Heart right ventricle (tissue), 16 donors: Measurements from ENCODE around the gene DCHS1. TPM values are rescaled to one million over a fixed set of nuclear protein-coding genes. Genes with fewer than 3 reads are reported as not detected.

ENCODE experiments used
- ATAC-seq, 8 donors: fragments of 200-7000 bp; cut with Tn5 transposase; one replicate each; pipeline ENCODE4 v1.9.1; 2020; ENCODE audit warnings: mild to moderate bottlenecking in 8 of 8, moderate library complexity in 8 of 8, moderate number of reproducible peaks in 1 of 8
- DNase-seq, 2 donors: peaks; one replicate each; pipeline ENCODE4 v3.0.0-alpha.2; 2020
- H3K27ac ChIP-seq, 10 donors: fragments of 200-600 bp; sonication (generic) in 2 of 10; one replicate each; pipeline versions ENCODE4 v1.5.0 to v1.8.0; 2020 to 2022; ENCODE audit warnings: mild to moderate bottlenecking in 3 of 10
- H3K27me3 ChIP-seq, 7 donors: fragments of 200-600 bp; one replicate each; pipeline ENCODE4 v1.8.0; 2021 to 2022; ENCODE audit warnings: mild to moderate bottlenecking in 2 of 7
- H3K36me3 ChIP-seq, 9 donors: fragments of 200-600 bp; sonication (generic) in 1 of 9; one replicate each; pipeline versions ENCODE4 v1.5.0 to v1.8.0; 2020 to 2022; ENCODE audit warnings: mild to moderate bottlenecking in 2 of 9
- H3K4me1 ChIP-seq, 9 donors: fragments of 200-600 bp; sonication (generic) in 1 of 9; one replicate each; pipeline versions ENCODE4 v1.5.0 to v1.8.0; 2020 to 2022; ENCODE audit warnings: mild to moderate bottlenecking in 4 of 9
- H3K4me3 ChIP-seq, 10 donors: fragments of 200-600 bp; sonication (generic) in 2 of 10; one replicate each; pipeline versions ENCODE4 v1.5.0 to v1.8.0; 2020 to 2022; ENCODE audit warnings: mild to moderate bottlenecking in 7 of 10, moderate library complexity in 2 of 10
- H3K9me3 ChIP-seq, 11 donors: fragments of 200-600 bp in 10 of 11; sonication (generic) in 2 of 11; one replicate each; pipeline versions ENCODE4 v1.5.0 to v1.8.0; 2013 to 2022; ENCODE audit warnings: mild to moderate bottlenecking in 2 of 11, control low read depth in 1 of 11, moderate library complexity in 1 of 11
- WGBS, 2 donors: extraction: QIAGEN DNeasy Blood & Tissue Kit; methylation state at CpG; one replicate each; pipeline ENCODE4 v1.1.7; 2013; ENCODE audit warnings: inconsistent platforms in 1 of 2; 5-methylcytosine and 5-hydroxymethylcytosine counted together
- intact Hi-C, 10 donors: fragments of 100-400 bp; cut with DNase I; formaldehyde crosslinking; loops; one replicate each; pipeline versions ENCODE4 v1.11.1 to v1.14.2; 2022
- polyA plus RNA-seq, 2 donors: library from polyadenylated mRNA; stranded (reverse); fragments of 200-250 nt; gene quantifications; one replicate each; pipeline ENCODE4 v1.2.3, GENCODE V29; 2013
- total RNA-seq, 10 donors: library from RNA; stranded (reverse); fragmentation: NEBNext Ultra II Directional in 3 of 10; extraction: Animal tissue kit (Norgen Biotek cat#: 25700) in 3 of 10; gene quantifications; one replicate each; pipeline versions ENCODE4 v1.2.1 to v1.2.4, GENCODE V29; 2021 to 2023
- TF ChIP-seq, protein P1 (sequence below), 9 donors: fragments of 200-600 bp; sonication (generic) in 2 of 9; IDR thresholded peaks; one replicate each; pipeline versions ENCODE4 v1.5.0 to v1.8.0; 2021 to 2022; ENCODE audit warnings: antibody characterized with exemption in 9 of 9, mild to moderate bottlenecking in 5 of 9, moderate library complexity in 1 of 9
- donor health status: Arrhythmogenic right ventricular cardiomyopathy.
- donor health status: ischemic (EF 13 %, LVEDD 7.1; RV severe dilation, severe dysfunction).
- donor health status: healthy with polysubstance abuse.
- donor health status: DM: no; HTN: yes; CAD: no.
- donor health status: DM: no; HTN: no; CAD: no.
- donor health status: ischemic (EF 25% LVEDD 6.9; RV normal size, moderate dysfunction).
- donor health status: ischemic (EF 25% LVEDD 5.7; RV mildly dilated, moderate dysfunction).
- donor health status: healthy.
- donor health status: DM: yes; HTN: yes; CAD: no.
- donor health status: Ischemic cardiomyopathy.
- donor health status: ischemic (EF 35%, LVEDD 5.7; RV mildly dilated, moderate dysfunction).
- donor health status: nonischemic (EF 11% LVEDD 7.7; RV severe dilation, severe dysfunction).
- donor health status: DM: yes; HTN: yes; CAD: no.
- donor health status: PGD.
- donor health status: ischemic (EF 29% LVEDD 5.4; RV normal size, mild dysfunction).
- donor health status: nonischemic (EF 23%, LVEDD 6.1; RV moderate dilation, normal function).

Gene DCHS1
- total and polyA plus RNA-seq, 12 donors = 4.1 to 12.4 (median 8.2) TPM

DNA sequence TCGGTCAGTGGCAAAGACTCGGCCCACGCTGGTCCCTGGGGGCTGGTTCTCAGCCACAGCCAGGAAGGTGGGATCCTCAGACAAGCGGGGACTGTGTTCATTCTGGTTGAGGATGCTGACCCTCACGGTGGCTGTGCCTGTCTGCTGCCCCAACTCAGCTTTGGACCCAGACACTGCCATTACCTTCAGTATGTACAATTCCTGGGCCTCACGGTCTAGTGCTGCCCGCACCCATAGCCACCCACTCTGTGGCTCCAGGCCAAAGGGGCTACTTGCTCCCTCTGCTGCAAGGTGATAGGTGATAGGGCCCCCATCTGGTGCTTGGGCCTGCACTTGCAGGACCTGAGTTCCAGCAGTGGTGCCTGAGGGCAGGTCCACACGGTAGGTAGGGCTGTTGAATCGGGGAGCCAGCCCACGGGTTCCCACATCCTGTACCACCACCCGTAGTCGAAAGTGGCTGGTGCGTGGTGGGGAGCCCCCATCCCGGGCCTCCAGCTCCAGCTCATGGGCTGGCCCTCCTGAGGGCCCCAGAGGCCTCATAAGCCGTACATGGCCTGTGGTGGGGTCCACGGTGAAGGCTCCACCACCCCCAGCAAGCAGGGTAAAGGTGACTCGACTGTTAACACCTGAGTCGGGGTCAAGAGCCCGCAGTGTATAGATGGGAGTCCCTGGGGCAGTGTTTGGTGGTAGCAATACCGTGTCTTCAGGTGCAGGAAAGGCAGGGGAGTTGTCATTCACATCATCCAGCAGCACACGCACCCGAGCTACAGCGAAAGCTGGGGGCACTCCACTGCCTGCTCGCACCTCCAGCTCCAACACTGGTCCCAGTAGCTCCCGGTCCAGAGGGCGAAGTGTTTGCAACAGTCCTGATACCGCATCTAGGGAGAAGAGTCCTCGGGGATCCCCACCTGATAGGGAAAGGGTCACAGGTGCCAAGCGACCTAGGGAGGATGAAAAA, 23.2 kb downstream of the DCHS1 start:
- intact Hi-C loops = no loop called here
- 92 to 96% methylated on average over 29 of the region's 29 CpGs for WGBS, 2 donors
- H3K36me3 ChIP-seq = peaks cover 0 to 71% (median 17%) of the 10 kb centered on the region in 9 donors
- no peaks in the 10 kb centered on the region for H3K9me3 ChIP-seq
- ATAC-seq (no peak), DNase-seq (no peak)
- TF ChIP-seq, protein P1, sequence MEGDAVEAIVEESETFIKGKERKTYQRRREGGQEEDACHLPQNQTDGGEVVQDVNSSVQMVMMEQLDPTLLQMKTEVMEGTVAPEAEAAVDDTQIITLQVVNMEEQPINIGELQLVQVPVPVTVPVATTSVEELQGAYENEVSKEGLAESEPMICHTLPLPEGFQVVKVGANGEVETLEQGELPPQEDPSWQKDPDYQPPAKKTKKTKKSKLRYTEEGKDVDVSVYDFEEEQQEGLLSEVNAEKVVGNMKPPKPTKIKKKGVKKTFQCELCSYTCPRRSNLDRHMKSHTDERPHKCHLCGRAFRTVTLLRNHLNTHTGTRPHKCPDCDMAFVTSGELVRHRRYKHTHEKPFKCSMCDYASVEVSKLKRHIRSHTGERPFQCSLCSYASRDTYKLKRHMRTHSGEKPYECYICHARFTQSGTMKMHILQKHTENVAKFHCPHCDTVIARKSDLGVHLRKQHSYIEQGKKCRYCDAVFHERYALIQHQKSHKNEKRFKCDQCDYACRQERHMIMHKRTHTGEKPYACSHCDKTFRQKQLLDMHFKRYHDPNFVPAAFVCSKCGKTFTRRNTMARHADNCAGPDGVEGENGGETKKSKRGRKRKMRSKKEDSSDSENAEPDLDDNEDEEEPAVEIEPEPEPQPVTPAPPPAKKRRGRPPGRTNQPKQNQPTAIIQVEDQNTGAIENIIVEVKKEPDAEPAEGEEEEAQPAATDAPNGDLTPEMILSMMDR (IDR thresholded peaks at IDR 0.05) = no peak
- peaks cover 3 to 46% (median 42%) of the 10 kb centered on the region in 9 donors for H3K4me1 ChIP-seq
- H3K4me3 ChIP-seq = no peak overlapping the region
- H3K27me3 ChIP-seq = no peaks in the 10 kb centered on the region
- H3K27ac ChIP-seq = no peak overlapping the region

DNA sequence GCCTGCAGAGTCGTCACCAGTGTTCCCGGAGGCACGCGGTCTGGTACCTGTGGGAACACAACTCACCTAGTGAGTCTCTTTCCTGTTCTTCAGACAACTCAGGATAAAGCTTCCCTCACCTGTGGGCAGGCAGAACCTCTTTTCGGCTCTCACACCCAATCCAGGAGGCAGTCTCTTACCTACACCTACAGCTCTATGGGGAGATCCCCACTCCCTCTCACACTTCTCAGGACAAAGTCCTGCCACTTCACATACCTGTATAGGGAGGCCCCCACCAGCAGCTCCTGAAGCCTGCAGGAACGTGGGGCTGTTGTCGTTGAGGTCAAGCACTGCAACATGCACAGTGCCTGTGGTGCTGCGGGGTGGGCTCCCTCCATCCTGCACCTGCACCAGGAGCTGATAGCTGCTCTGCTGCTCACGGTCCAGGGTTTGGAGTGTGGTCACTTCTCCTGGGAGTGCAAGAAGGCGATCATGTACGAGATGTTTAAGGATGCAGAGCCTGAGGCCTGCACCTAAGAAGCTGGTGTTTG, 24.2 kb downstream of the DCHS1 start:
- 89 to 91% methylated on average over 11 of the region's 11 CpGs for WGBS, 2 donors
- H3K27ac ChIP-seq = no peak overlapping the region
- H3K4me3 ChIP-seq = no peak overlapping the region
- ATAC-seq = no peak
- H3K36me3 ChIP-seq = peaks cover 0 to 81% (median 19%) of the 10 kb centered on the region in 9 donors
- intact Hi-C loops = no loop called here
- TF ChIP-seq, protein P1 (IDR thresholded peaks at IDR 0.05) = no peak
- H3K4me1 ChIP-seq = peaks cover 2 to 37% (median 33%) of the 10 kb centered on the region in 9 donors
- no peak for DNase-seq
- no peaks in the 10 kb centered on the region for H3K9me3 ChIP-seq
- no peaks in the 10 kb centered on the region for H3K27me3 ChIP-seq

DNA sequence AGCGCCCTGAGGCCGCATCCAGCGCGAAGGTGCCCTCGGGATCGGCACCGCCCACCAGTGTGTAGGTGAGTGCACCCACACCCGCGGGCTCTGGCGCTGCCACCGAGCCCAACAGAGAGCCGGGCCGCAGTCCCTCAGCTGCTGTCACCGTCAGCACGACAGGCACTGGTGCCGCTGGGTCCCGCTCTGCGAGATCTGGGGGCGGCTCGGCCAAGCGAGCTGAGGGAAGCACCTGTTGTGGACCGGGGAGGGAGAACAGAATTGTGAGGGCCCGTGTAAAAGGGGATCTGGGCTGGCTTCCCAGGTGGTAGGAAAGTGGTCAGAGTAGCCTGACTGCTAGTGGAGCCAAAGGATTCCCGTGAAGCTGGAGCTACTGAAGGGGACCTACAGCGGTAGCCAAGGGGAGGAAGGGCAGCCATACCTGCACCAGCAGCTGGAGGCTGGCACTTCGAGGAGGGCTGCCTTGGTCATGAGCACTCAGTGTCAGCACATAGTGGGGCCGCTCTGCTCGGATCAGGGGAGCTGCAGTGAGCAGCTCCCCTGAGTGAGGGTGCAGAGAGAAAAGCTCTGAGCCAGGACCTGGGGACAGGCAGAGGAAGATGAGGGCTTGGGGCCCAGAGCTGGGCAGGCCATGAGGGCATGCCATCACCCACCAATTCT, 24.8 kb downstream of the DCHS1 start:
- H3K4me3 ChIP-seq = no peak overlapping the region
- H3K36me3 ChIP-seq = peaks cover 0 to 87% (median 19%) of the 10 kb centered on the region in 9 donors
- no peak overlapping the region for H3K27ac ChIP-seq
- no peak for ATAC-seq
- no peaks in the 10 kb centered on the region for H3K27me3 ChIP-seq
- no peak for DNase-seq
- intact Hi-C loops = no loop called here
- 84 to 89% methylated on average over 22 to 28 of the region's 28 CpGs for WGBS, 2 donors
- H3K4me1 ChIP-seq = peaks cover 0 to 31% (median 26%) of the 10 kb centered on the region in 9 donors
- H3K9me3 ChIP-seq = no peaks in the 10 kb centered on the region
- TF ChIP-seq, protein P1 (IDR thresholded peaks at IDR 0.05) = no peak

DNA sequence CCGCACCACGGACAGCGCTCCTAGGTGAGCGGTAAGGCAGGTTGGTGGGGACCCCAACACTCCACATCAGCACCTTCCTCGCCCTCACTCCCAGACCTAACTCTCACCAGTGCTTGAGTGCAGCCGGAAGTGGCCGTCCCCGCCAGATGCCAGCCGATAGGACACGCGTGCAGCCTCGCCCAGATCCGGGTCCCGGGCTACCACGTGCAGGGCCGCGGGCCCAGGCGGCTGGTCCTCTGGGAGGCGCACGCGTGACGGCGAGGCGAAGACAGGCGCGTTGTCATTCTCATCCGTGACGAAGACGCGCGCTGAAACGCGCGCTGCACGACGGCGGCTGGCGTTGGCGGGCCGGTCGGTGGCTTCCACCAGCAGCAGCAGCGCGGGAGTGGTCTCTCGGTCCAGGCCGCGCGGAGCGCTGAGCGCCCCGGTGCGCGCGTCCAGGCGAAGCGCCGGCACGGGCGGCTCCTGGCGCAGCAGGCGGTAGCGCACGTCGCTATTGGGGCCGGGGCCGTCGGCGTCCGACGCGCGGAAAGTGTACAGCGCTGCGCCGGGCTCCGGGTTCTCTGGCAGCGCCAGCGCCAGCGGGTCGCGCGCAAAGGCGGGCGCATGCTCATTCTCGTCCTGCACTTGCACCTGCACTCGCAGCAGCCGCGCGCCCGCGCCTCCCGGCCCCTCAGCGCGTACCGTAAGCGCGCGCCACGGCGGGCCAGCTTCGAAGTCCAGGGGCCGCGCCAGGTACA, 25.5 kb downstream of the DCHS1 start:
- no peak for DNase-seq
- no peak for ATAC-seq
- intact Hi-C loops = no loop called here
- no peak overlapping the region for H3K4me3 ChIP-seq
- 76 to 78% methylated on average over 99 to 102 of the region's 102 CpGs for WGBS, 2 donors
- H3K4me1 ChIP-seq = peaks cover 0 to 24% (median 19%) of the 10 kb centered on the region in 9 donors
- H3K36me3 ChIP-seq = peaks cover 0 to 94% (median 19%) of the 10 kb centered on the region in 9 donors
- no peaks in the 10 kb centered on the region for H3K27me3 ChIP-seq
- TF ChIP-seq, protein P1 (IDR thresholded peaks at IDR 0.05) = no peak
- no peak overlapping the region for H3K27ac ChIP-seq
- no peaks in the 10 kb centered on the region for H3K9me3 ChIP-seq
